ENCODE results near the gene CDC40. TPM values are rescaled to one million over a fixed set of nuclear protein-coding genes. Genes with fewer than 3 reads are reported as not detected.
"Not testable (repeated sequence)": the region's sequence is repeated elsewhere in the genome, so short reads cannot be mapped to it uniquely, and the experiment has no call there.

Gene CDC40
- polyA plus RNA-seq, 4 donors, result 30.4 to 37.0 (median 31.7) TPM

DNA sequence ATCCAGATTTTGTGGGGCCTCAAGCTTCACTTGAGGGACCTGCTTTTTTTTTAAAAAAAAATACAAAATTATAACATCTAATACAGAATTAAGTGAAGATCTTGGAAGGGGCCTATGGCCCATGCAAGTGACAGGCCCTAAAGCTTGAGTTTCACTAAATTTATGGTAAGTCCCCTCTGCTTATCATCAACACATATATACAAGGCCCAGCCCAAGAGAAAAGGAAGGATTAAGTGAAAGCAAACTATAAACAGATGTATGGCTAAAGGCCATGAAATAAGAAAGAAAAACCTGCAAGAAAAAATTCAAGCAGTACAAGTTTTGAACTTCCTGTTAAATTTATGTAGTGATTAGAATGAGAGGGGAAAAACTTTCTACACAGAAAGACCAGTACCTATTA lies 86.8 kb downstream of the CDC40 start:
- DNase-seq (ENCODE audit: low read depth in 4 of 4, low spot score in 3 of 4), result no peak

DNA sequence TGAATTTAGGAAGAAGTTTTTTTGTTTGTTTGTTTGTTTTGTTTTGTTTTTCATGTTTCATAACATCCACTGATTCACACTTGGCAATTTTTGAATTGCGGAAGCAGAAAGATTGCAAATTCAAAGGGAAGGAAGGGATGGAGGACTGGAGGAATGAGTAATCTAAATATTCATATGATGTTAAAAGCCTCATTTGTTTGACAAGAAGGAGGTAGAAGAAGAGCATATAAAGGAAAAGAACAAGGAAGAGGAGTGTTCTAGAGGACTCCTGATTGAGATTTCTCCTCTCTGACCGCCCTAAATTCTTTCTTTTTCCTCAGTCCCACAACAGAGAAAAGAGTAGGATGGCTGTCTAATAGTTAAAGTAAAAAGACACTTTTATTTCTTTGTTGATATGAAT lies 89.4 kb downstream of the CDC40 start:
- DNase-seq (ENCODE audit: low read depth in 4 of 4, low spot score in 3 of 4), result no peak

DNA sequence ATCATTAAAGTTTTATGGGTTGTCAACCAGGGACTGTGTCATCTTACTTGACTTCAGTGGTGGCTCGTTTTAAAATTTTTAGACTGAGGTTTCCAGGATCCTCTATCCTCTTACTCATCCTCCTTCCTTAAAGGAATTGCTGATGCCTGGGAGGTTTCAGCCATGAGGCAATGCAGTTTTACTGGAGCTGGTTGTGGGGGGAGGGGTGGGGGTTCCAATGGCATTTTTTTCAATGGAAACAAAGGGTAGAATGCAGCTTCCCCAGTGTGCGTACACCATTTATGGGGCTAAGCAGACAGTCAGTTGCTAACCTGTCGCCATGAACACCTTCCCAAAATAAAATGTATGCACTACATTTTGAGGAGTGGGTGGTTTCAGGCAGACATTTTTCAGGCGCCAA lies 89.9 kb downstream of the CDC40 start:
- no peak for DNase-seq (ENCODE audit: low read depth in 4 of 4, low spot score in 3 of 4)

DNA sequence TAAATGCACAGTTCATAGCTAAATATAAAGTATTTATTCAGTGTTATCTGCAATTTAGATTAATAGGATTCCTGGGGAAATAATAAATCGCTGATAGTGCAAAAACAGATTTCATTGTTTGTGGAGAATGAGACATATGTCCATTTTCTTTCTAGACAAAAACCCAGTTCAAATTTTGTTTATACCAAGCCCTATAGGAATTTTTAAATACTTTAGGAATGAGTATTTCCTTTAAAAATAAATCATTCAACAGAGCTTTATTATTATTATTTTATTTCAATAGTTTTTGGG lies 91.5 kb downstream of the CDC40 start:
- DNase-seq (ENCODE audit: low read depth in 4 of 4, low spot score in 3 of 4), result no peak

DNA sequence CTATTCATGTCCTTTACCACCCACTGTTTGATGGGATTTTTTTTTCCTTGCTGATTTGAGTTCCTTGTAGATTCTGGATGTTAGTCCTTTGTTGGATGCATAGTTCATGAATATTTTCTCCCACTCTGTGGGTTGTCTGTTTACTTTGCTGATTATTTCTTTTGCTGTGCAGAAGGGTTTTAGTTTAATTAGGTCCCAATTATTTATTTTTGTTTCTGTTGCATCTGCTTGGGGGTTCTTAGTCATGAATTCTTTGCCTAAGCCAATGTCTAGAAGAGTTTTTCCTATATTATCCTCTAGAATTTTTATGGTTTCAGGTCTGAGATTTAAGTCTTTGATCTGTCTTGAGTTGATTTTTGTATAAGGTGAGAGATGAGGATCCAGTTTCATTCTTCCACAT lies 92.6 kb downstream of the CDC40 start:
- DNase-seq (ENCODE audit: low read depth in 4 of 4, low spot score in 3 of 4), result not testable (repeated sequence)

DNA sequence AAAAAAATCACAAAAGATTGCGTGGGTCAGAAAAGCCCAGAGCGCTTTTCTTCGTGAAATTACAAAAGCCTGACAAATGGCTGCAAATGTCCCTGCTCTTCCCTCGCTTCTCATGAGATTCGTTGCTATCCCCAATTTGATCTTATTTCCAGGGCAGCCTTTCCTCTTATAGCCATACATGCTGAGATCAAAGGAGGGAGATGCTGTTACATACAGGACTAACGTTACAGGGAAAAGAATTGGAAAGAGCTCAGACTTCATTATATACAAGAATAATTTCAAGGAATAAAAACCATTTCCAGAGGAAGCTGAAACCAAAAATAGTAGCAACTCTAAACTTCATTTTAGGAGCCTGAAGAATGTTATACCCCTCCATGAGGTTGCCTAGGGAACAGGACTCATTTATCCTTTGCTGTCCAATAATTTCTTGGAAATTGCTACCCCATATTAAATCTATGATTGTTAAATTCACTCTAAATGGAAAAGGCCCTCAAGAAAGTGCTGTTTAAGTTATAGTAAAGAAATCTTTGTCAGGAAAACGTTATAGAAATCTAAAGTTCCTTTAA lies 97.0 kb downstream of the CDC40 start:
- no peak for DNase-seq (ENCODE audit: low read depth in 4 of 4, low spot score in 3 of 4)

Other genes starting within 250 kb of the CDC40 start
- gene GPR6, start 202.1 kb upstream of the CDC40 start, polyA plus RNA-seq (ENCODE audit: insufficient read length in 4 of 4), result not detected
- 10 to 100 TPM; 45.9 to 69.0 (median 53.7) TPM for gene WASF1, start 757 bp upstream of the CDC40 start, polyA plus RNA-seq (ENCODE audit: insufficient read length in 4 of 4)
- 10 to 100 TPM; 12.5 to 27.1 (median 14.7) TPM for gene METTL24, start 177.9 kb downstream of the CDC40 start, polyA plus RNA-seq (ENCODE audit: insufficient read length in 4 of 4)
- 1 to 10 TPM in 1 of 4 donors, under 1 TPM in 3; 0.14 to 1.1 (median 0.77) TPM for gene DDO, start 235.1 kb downstream of the CDC40 start, polyA plus RNA-seq (ENCODE audit: insufficient read length in 4 of 4)